22Rv1 (cell line): ENCODE measurements around the gene PPIF.

Experiments used
- H3K27ac ChIP-seq: fragments of 450-650 bp; 2 replicates; pipeline ENCODE4 v1.5.1; 2017
- ZFX ChIP-seq: fragments of 450-650 bp; IDR thresholded peaks from 2 replicates; pipeline ENCODE4 v1.6.1; 2017; ENCODE audit warnings: antibody characterized with exemption, borderline replicate concordance
- TF ChIP-seq, protein P1 (sequence below): fragments of 450-650 bp; IDR thresholded peaks from 2 replicates; pipeline ENCODE4 v1.5.1; 2017; ENCODE audit warnings: mild to moderate bottlenecking

The PPIF gene

DNA sequence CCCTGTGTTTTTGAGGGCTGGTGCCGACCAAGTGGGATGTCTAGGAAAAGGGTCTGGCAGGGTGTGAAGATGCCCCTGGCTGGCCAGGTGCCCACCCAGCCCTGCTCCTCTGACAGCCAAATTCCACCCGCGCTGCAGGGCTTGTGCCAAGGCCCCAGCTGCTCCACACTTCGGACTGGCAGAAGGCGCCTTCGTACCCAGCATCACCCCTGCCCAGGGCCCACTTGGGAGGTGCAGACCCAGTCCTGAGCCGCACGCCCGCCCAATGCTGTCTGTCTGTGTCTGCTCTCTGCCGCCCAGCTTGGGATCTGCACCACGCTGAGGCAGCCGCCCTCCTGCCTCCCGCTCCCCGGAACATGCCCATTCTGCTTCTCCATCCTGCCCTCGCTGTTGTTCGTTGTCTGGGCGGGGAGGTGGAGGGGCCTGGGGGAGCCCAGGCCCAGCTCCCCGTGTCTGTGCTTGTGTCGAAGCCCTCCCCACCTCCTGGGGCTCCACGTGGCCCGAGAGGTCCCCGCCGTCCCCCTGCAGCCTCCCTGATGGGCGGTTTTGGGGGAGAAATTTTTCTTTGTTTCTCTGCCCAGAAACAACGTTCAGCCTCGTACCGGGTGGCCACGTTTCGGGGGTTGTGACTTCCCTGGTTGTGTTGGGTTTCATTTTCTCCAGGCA is 36.9 kb upstream of the PPIF start:
- TF ChIP-seq, protein P1, sequence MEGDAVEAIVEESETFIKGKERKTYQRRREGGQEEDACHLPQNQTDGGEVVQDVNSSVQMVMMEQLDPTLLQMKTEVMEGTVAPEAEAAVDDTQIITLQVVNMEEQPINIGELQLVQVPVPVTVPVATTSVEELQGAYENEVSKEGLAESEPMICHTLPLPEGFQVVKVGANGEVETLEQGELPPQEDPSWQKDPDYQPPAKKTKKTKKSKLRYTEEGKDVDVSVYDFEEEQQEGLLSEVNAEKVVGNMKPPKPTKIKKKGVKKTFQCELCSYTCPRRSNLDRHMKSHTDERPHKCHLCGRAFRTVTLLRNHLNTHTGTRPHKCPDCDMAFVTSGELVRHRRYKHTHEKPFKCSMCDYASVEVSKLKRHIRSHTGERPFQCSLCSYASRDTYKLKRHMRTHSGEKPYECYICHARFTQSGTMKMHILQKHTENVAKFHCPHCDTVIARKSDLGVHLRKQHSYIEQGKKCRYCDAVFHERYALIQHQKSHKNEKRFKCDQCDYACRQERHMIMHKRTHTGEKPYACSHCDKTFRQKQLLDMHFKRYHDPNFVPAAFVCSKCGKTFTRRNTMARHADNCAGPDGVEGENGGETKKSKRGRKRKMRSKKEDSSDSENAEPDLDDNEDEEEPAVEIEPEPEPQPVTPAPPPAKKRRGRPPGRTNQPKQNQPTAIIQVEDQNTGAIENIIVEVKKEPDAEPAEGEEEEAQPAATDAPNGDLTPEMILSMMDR: no peak
- TF ChIP-seq ZFX: no peak
- H3K27ac ChIP-seq: no peak overlapping the region

DNA sequence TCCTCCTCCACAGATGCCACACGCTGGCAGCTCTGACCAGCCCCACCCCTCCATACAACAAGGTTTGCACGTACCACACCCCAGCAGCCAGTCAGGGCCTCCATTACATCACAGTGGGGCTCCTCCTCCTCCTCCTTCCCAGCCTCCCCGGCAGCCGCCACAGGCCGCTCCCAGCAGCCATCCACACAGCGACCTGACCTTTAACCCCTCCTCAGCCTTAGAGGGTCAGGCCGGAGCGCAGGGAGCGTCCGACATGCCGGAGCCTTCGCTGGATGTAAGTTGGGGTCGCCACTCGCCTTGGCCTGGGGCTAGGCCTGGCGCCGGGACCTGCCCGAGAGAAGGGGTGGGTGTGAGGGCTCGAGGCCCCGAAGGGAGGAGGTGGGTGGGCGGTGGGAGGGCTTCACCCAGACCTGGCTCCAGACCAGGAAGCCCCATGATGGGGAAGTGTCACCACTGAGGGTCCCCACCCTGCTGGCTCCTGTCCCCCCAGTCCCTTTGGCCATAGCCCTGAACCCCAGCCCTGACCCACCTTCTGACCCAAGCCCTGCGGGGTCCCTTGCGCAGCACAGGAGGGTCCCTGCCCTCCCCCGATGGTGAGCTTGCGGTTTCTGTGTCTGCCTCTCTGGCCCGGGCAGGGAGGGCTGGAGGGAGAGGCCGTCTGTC is 36.2 kb upstream of the PPIF start:
- no peak overlapping the region for H3K27ac ChIP-seq
- TF ChIP-seq ZFX: no peak
- TF ChIP-seq, protein P1: no peak

DNA sequence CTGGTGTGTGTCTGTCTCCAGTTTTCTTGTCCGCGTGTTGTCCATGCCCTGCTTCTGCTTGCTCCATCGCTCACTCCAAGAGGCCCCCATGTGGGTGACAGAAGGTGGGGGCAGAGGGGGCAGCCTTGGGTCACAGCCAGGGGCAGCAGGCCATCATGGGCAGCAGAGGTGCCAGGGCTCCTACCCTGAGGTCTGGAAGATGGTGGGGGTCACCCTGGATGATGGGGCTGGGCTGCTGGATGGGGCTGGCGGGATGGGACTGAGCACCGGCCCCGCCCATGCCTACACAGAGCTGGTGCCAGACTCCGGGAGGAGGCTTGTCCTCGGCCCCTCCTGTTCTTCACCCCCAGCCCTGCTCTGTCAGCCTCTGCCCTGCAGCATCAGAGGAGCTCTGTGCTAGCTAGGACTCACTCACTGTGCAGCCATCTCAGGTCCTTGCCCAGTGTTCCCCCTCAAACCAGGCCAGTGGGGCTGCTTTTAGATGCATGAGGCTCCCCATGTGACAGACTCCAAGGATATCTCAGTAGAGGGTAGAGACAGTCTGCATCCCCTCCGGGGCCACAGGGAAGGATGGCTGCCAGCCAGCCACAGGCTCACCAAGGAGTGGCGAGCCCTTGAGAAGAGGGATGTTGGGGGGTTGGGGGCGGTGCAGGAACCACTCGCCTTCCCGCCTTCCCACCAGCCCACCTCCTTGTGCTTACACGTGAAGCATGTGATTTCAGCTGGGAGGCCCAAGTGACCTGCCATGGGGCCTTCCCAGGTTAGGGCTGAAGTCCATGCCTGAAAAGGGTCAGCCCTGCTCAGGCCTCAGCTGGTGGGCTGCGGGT is 35.5 kb upstream of the PPIF start:
- H3K27ac ChIP-seq: no peak overlapping the region
- TF ChIP-seq, protein P1: no peak
- TF ChIP-seq ZFX: no peak

DNA sequence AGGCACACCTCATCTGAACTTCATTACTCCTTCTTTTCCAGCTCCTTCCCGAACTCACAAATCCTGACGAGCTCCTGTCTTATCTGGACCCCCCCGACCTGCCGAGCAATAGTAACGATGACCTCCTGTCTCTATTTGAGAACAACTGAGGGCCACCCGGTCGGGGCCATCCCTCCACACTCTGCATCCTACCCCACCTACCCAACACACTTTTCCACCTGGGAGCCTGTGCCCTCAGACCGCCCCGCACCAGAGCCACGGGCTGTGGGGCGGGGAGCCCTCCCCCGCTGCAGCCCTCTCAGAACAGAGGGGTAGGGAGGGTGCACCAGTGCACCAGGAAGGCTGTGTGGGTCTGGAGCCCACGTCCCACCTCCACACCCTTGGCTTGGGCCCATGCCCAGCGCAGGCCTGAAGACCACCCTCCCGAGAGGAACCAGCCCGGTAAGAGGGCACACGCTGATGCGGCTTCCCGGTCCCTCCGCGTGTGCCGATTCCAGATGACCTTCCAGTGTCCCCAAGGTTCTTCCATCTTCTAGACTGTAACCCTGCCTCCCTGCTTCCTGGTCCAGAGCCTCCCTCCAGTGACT is 34.6 kb upstream of the PPIF start:
- TF ChIP-seq ZFX: no peak
- TF ChIP-seq, protein P1: no peak
- no peak overlapping the region for H3K27ac ChIP-seq

DNA sequence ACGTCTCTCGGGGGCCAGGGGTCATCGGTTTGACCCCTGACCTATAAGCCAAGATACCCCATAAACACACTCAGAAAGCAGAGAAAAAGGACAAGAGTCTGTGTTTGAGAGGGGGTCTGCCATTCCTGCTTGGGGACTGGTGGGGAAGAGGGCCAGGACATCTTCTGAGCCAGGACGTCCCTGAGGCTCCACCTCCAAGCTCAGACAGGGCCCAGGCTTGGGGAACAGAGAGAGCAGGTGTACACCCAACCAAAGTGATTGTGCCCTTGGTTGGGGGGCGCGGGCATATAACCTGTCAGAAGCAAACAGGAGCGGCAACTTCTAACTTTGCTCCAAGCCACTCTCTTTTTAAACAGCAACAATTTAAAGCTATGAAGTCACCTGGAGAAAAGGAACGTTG is 33.9 kb upstream of the PPIF start:
- H3K27ac ChIP-seq: no peak overlapping the region
- TF ChIP-seq ZFX: no peak
- TF ChIP-seq, protein P1: no peak

DNA sequence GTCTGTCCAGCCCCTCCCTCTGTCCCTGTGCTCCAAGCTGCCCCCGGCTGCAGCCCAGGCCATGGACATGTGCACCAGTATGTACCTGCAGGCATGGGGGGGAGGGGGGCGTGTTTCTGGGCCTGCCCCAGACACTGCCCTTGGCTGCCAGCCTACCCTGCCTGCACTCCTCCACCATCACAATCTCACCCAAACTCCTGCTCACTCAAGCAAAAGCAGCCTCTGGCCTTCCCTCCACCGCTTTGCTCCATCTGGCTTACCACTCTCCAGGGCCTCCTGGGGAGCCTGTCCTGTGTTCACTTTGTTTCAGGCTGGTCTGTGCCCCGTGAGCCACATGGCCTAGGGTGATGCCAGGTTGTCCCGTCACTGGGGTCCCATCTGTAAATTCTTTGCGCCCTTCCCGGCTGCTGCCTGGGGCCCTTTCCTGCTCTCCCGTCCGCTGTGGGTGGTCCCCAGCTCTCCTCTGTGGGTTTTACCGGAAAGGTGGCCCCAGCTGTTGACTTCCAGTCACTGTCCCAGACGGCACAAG is 33.3 kb upstream of the PPIF start:
- TF ChIP-seq ZFX: no peak

DNA sequence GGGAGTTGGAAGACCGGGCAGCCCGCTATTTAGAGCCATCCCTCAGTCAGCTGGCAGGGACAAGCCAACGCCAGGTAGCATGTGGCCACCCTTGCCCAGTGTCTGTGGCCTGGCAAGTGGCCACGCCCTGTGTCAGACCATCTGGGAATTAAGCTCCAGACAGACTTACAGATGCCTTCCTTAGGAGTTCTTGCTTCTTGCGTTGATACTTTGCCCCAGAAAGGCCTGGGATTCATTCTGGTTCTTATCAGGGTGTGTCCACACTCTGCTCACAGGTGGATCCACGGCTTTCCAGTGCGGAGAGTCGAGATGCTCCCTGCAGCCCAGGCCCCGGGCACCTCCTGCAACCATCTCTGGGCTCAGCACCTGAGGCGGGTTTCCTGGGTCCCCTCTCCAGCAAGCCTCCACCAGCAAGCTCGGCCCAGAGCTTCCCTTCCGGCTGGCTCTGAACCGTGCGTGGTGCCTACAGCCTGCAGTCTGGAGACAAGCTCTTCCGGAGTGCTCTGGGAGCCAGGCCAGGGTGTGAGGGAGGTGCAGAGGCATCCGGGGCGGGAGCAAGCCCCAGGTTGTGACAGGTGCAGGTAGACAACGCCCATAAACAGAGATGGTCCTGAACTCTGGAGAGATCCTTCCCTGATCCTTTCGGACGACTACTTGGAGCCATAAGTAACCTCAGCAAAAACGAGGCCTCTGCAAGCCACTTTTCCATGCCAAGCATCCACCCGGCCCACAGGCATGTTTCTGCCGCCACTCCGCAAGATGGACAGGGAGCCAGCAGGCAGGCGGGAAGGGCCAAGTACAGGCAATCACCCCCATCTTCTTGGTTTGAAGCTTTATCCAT is 32.3 kb upstream of the PPIF start:
- TF ChIP-seq, protein P1: no peak
- TF ChIP-seq ZFX: no peak
- H3K27ac ChIP-seq: no peak overlapping the region

More for the DNA sequence above, 33.3 kb upstream of the PPIF start:
- H3K27ac ChIP-seq: no peak overlapping the region
